ENCODE results near the gene MRPL17. TPM values are rescaled to one million over a fixed set of nuclear protein-coding genes. Genes with fewer than 3 reads are reported as not detected.

MRPL17 gene
- total and polyA plus RNA-seq, 10 of the 15 experiments (the other 5 are each of a cell fraction or from before 2014, with no cell fraction given): 60.3 to 171 (median 94.8) TPM

GRCh38 chr11:6646918-6647679, 36.0 kb downstream of the MRPL17 start (continued):
- TF ChIP-seq ZNF384 (IDR thresholded peaks at IDR 0.05; ENCODE audit: borderline replicate concordance, low read depth, low read length) (no peak), SUZ12 (IDR thresholded peaks at IDR 0.05; ENCODE audit: unreplicated experiment) (no peak), NFYB (IDR thresholded peaks at IDR 0.05; ENCODE audit: insufficient read depth, low read depth, low read length) (no peak), MTA2 (IDR thresholded peaks at IDR 0.05; ENCODE audit: low read depth) (peak; percentile 75), NKRF (conservative IDR thresholded peaks at IDR 0.05) (no peak), POLR2AphosphoS5 (IDR thresholded peaks at IDR 0.05; ENCODE audit: low read length) (no peak), TARDBP (IDR thresholded peaks at IDR 0.05; ENCODE audit: borderline replicate concordance) (no peak), IRF5 (IDR thresholded peaks at IDR 0.05; ENCODE audit: borderline replicate concordance) (no peak), NFYA (IDR thresholded peaks at IDR 0.05; ENCODE audit: borderline replicate concordance, low read depth, low read length) (no peak), RB1 (IDR thresholded peaks at IDR 0.05; ENCODE audit: borderline replicate concordance) (no peak), BHLHE40 (IDR thresholded peaks at IDR 0.05; ENCODE audit: borderline replicate concordance in 1 of 2, low read depth in 2 of 2, low read length in 1 of 2) (peak in 1 of 2 experiments; percentile 11; a peak in 1 of 4 replicates), NRF1 (conservative IDR thresholded peaks at IDR 0.05; ENCODE audit: low read depth, low read length) (no peak), TBL1XR1 (IDR thresholded peaks at IDR 0.05; ENCODE audit: low read depth, low read length) (no peak), ZNF217 (IDR thresholded peaks at IDR 0.05) (no peak), FOXM1 (IDR thresholded peaks at IDR 0.05; ENCODE audit: low read depth, low read length) (no peak), CEBPZ (IDR thresholded peaks at IDR 0.05; ENCODE audit: low read depth, low read length) (no peak), ZBTB33 (IDR thresholded peaks at IDR 0.05) (no peak), BRCA1 (IDR thresholded peaks at IDR 0.05; ENCODE audit: low read depth, low read length) (no peak), TCF3 (IDR thresholded peaks at IDR 0.05; ENCODE audit: borderline replicate concordance, insufficient read depth, low read depth, low read length) (no peak), CBX5 (IDR thresholded peaks at IDR 0.05; ENCODE audit: low read depth) (no peak)

Data from GM12878 (cell line).